ENCODE data around the gene PEX19.

PEX19 gene, protein sequence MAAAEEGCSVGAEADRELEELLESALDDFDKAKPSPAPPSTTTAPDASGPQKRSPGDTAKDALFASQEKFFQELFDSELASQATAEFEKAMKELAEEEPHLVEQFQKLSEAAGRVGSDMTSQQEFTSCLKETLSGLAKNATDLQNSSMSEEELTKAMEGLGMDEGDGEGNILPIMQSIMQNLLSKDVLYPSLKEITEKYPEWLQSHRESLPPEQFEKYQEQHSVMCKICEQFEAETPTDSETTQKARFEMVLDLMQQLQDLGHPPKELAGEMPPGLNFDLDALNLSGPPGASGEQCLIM

DNA sequence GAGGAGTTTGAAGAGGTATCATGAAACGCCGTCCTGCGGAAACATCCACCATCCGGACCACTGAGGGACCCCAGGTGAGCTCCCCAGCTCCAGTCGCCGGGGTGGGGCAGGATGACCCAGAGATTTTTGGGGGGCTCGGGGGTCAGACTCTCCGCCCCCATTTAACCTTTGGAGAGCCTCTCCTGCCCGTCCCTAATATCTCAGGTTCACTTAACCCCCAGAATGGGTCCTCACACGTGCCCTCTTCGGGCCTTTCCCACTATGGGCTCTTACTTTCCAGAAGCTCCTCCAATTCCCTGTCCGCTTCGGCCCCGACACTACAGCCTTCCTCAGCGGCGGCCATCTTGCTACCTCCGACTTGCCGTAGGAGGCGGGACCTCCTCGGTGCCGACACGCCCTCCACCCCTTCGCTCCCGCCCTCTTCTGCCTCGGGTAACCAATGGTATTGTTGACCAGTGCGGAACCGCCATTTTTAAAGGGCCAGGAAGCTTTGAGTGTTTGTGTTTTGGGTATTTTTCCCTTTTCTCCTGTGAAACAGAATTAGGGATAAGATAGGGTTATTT is at the start of gene PEX19:
Gene PEX19 (minus strand): TSS at position 352 of the 563 bp plus-strand sequence. CDS start 9 bp downstream, at position 343.
- Histone ChIP-seq H3K36me3 (ENCODE audit: control insufficient read depth in 1 of 2, insufficient read depth in 2 of 2, low read length in 2 of 2) (peaks cover 18 to 43% of the 10 kb centered on the region in 2 donors), H3K27me3 (ENCODE audit: control insufficient read depth in 1 of 2, insufficient read depth in 2 of 2, low read length in 2 of 2) (no peaks in the 10 kb centered on the region), H3K27ac (ENCODE audit: low read depth, low read length) (peak within 1 kb of the TSS; percentile 43), H3K4me1 (ENCODE audit: control insufficient read depth in 1 of 2, insufficient read depth in 2 of 2, low read length in 2 of 2) (peaks cover 16 to 21% of the 10 kb centered on the region in 2 donors), H3K9me3 (ENCODE audit: control insufficient read depth in 1 of 2, low read length in 2 of 2) (no peaks in the 10 kb centered on the region), H3K9ac (ENCODE audit: low read depth in 1 of 2, low read length in 2 of 2) (peak within 1 kb of the TSS; percentile 91 to 94), H3K4me3 (ENCODE audit: low read depth in 1 of 2, low read length in 2 of 2) (peak within 1 kb of the TSS; percentile 97)

DNA sequence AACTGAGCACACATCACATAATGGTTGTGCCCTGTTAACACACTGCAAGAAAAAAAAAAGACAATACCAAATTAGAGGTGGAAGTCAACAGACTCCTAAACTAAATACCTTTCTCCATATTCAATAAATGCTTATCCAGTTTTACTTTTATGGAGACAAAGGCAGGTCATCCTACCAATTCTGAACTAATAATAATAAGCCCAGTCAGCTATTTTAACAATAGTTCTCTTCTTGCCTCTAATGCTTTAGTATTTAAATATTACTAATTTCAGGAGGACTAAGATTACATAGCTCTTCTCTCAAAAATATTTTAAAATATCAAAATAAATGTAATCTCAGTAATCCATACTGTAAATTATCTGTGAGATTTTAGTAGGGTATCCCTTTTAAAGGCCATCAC is 47.6 kb upstream of the PEX19 start:
- Histone ChIP-seq H3K4me1 (ENCODE audit: control insufficient read depth in 1 of 2, insufficient read depth in 2 of 2, low read length in 2 of 2) (no peaks in the 10 kb centered on the region), H3K27ac (ENCODE audit: low read depth, low read length) (no peak overlapping the region), H3K27me3 (ENCODE audit: control insufficient read depth in 1 of 2, insufficient read depth in 2 of 2, low read length in 2 of 2) (no peaks in the 10 kb centered on the region), H3K36me3 (ENCODE audit: control insufficient read depth in 1 of 2, insufficient read depth in 2 of 2, low read length in 2 of 2) (peaks cover 57 to 90% of the 10 kb centered on the region in 2 donors), H3K9me3 (ENCODE audit: control insufficient read depth in 1 of 2, low read length in 2 of 2) (no peaks in the 10 kb centered on the region), H3K9ac (ENCODE audit: low read depth in 1 of 2, low read length in 2 of 2) (no peak overlapping the region), H3K4me3 (ENCODE audit: low read depth in 1 of 2, low read length in 2 of 2) (no peak overlapping the region)

DNA sequence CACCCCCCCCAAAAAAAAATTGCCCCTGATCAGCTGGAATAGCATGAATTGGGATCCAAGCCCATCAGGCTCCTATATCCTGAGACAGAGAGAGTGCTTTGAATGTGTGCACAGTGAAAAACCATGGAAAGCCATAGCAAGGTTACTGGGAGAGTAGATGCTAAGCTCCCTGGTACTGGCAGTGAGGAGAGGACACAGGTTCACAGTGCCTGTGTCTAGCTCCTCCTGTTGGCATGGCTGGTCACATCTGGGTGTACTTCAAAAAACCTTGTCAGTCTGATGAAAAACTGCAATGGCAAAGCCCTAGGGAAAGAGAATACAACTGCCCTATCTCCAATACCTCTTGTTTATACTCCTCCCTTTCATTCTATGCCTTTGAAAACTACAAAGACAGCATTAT is 45.2 kb upstream of the PEX19 start:
- Histone ChIP-seq H3K4me3 (ENCODE audit: low read depth in 1 of 2, low read length in 2 of 2) (no peak overlapping the region), H3K9ac (ENCODE audit: low read depth in 1 of 2, low read length in 2 of 2) (no peak overlapping the region), H3K4me1 (ENCODE audit: control insufficient read depth in 1 of 2, insufficient read depth in 2 of 2, low read length in 2 of 2) (no peaks in the 10 kb centered on the region), H3K36me3 (ENCODE audit: control insufficient read depth in 1 of 2, insufficient read depth in 2 of 2, low read length in 2 of 2) (peaks cover 70 to 96% of the 10 kb centered on the region in 2 donors), H3K27me3 (ENCODE audit: control insufficient read depth in 1 of 2, insufficient read depth in 2 of 2, low read length in 2 of 2) (no peaks in the 10 kb centered on the region), H3K27ac (ENCODE audit: low read depth, low read length) (no peak overlapping the region), H3K9me3 (ENCODE audit: control insufficient read depth in 1 of 2, low read length in 2 of 2) (no peaks in the 10 kb centered on the region)

DNA sequence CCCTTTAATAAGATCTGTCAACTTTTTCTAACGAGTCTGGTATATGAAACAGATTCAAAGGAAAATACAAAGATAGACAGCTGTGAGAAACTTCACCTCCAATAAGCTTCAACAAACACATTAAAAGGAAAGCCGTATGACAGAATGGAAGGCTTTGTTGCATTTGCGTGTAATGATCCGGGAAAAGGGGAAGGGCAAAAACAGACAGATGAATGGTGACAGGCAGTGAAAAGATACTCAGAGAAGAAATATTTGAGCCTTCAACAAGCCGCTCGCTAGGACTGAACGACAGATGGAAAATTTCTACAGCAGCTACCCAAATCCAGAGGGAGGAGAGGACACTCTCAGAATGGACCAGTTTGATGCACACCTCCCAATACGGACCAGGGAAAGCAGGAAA is 43.3 kb upstream of the PEX19 start:
- H3K27ac ChIP-seq (ENCODE audit: low read depth, low read length), result no peak overlapping the region
- no peaks in the 10 kb centered on the region for H3K9me3 ChIP-seq (ENCODE audit: control insufficient read depth in 1 of 2, low read length in 2 of 2)
- no peak overlapping the region for H3K4me3 ChIP-seq (ENCODE audit: low read depth in 1 of 2, low read length in 2 of 2)
- no peak overlapping the region for H3K9ac ChIP-seq (ENCODE audit: low read depth in 1 of 2, low read length in 2 of 2)
- H3K36me3 ChIP-seq (ENCODE audit: control insufficient read depth in 1 of 2, insufficient read depth in 2 of 2, low read length in 2 of 2), result peaks cover 64 to 90% of the 10 kb centered on the region in 2 donors
- no peaks in the 10 kb centered on the region for H3K4me1 ChIP-seq (ENCODE audit: control insufficient read depth in 1 of 2, insufficient read depth in 2 of 2, low read length in 2 of 2)
- H3K27me3 ChIP-seq (ENCODE audit: control insufficient read depth in 1 of 2, insufficient read depth in 2 of 2, low read length in 2 of 2), result no peaks in the 10 kb centered on the region

DNA sequence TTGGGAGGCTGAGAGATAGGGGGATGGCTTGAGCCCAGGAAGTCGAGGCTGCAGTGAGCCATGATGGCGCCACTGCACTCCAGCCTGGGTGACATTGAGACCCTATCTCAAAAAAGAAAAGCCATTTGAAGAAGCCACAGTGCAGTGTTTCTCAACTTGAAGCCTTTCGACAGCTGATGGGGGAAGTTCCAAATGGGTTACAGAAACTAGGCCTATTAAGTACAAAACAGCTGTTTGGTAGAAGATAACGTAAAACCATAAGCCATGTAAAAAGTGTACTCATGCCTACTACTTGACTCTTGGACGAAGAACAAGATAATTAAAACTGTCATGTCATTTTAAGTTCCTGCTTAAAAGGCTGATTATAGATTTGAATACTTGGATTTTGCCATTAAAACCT is 41.5 kb upstream of the PEX19 start:
- Histone ChIP-seq H3K27me3 (ENCODE audit: control insufficient read depth in 1 of 2, insufficient read depth in 2 of 2, low read length in 2 of 2) (no peaks in the 10 kb centered on the region), H3K4me3 (ENCODE audit: low read depth in 1 of 2, low read length in 2 of 2) (no peak overlapping the region), H3K9ac (ENCODE audit: low read depth in 1 of 2, low read length in 2 of 2) (no peak overlapping the region), H3K4me1 (ENCODE audit: control insufficient read depth in 1 of 2, insufficient read depth in 2 of 2, low read length in 2 of 2) (no peaks in the 10 kb centered on the region), H3K9me3 (ENCODE audit: control insufficient read depth in 1 of 2, low read length in 2 of 2) (no peaks in the 10 kb centered on the region), H3K27ac (ENCODE audit: low read depth, low read length) (no peak overlapping the region), H3K36me3 (ENCODE audit: control insufficient read depth in 1 of 2, insufficient read depth in 2 of 2, low read length in 2 of 2) (peaks cover 51 to 91% of the 10 kb centered on the region in 2 donors)

DNA sequence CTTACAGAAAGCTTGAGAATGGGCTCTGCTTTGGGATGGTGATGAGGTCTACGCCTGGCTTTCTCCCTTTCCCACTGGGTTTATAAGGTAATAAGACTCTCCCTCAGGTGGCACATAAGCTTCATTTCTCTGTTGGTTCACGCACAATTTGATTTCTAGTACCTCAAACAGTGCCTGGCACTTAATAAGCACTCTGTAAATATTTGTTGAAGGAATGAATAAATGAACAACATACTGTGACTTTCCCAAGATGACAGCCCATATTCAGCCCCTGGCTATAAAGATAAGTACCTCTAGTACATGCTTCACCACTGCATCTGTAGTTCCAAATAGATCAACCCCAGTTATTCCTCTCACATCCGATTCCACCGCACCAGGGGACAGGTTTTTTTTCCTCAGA is 40.3 kb upstream of the PEX19 start:
- Histone ChIP-seq H3K27ac (ENCODE audit: low read depth, low read length) (no peak overlapping the region), H3K9ac (ENCODE audit: low read depth in 1 of 2, low read length in 2 of 2) (no peak overlapping the region), H3K27me3 (ENCODE audit: control insufficient read depth in 1 of 2, insufficient read depth in 2 of 2, low read length in 2 of 2) (no peaks in the 10 kb centered on the region), H3K36me3 (ENCODE audit: control insufficient read depth in 1 of 2, insufficient read depth in 2 of 2, low read length in 2 of 2) (peaks cover 47 to 86% of the 10 kb centered on the region in 2 donors), H3K4me1 (ENCODE audit: control insufficient read depth in 1 of 2, insufficient read depth in 2 of 2, low read length in 2 of 2) (no peaks in the 10 kb centered on the region), H3K4me3 (ENCODE audit: low read depth in 1 of 2, low read length in 2 of 2) (no peak overlapping the region), H3K9me3 (ENCODE audit: control insufficient read depth in 1 of 2, low read length in 2 of 2) (no peaks in the 10 kb centered on the region)

DNA sequence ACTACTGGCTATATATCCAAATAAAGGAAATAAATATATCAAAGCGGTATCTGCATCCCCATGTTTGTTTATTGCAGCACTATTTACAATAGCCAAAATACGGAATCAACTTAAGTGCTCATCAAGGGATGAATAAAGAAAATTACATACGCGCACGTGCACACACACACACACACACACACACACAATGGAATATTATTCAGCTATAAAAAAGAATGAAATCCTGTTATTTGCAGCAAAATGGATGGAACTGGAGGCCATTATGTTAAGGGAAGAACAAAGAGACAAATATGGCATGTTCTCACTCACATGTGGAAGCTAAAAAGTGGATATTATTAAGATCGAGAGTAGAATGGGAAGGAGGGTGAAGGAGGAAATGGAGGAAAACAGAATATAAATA is 37.9 kb upstream of the PEX19 start:
- no peaks in the 10 kb centered on the region for H3K27me3 ChIP-seq (ENCODE audit: control insufficient read depth in 1 of 2, insufficient read depth in 2 of 2, low read length in 2 of 2)
- H3K9me3 ChIP-seq (ENCODE audit: control insufficient read depth in 1 of 2, low read length in 2 of 2), result no peaks in the 10 kb centered on the region
- H3K27ac ChIP-seq (ENCODE audit: low read depth, low read length), result no peak overlapping the region
- H3K4me1 ChIP-seq (ENCODE audit: control insufficient read depth in 1 of 2, insufficient read depth in 2 of 2, low read length in 2 of 2), result no peaks in the 10 kb centered on the region
- peaks cover 25 to 72% of the 10 kb centered on the region in 2 donors for H3K36me3 ChIP-seq (ENCODE audit: control insufficient read depth in 1 of 2, insufficient read depth in 2 of 2, low read length in 2 of 2)
- H3K9ac ChIP-seq (ENCODE audit: low read depth in 1 of 2, low read length in 2 of 2), result no peak overlapping the region
- no peak overlapping the region for H3K4me3 ChIP-seq (ENCODE audit: low read depth in 1 of 2, low read length in 2 of 2)

DNA sequence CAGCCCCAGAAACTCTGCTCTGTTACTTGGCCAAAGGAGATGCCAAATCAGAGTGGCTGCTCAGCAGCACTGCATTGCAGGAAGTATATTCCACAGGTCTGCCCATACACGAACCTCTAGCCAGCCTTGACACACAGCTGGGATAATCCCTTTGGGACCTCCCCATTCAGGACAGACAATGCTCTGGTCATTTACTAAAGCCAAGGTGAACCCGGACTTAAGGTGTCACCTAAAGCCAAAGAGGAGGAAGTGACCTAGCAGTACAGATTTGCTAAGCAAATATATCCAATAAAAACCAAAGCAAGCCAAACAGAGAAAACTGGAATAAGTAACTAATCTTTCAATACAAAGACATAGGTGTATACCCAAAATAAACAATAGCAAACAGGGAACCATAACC is 30.4 kb upstream of the PEX19 start:
- H3K9me3 ChIP-seq (ENCODE audit: control insufficient read depth in 1 of 2, low read length in 2 of 2), result no peaks in the 10 kb centered on the region
- no peak overlapping the region for H3K9ac ChIP-seq (ENCODE audit: low read depth in 1 of 2, low read length in 2 of 2)
- peaks cover 43 to 75% of the 10 kb centered on the region in 2 donors for H3K36me3 ChIP-seq (ENCODE audit: control insufficient read depth in 1 of 2, insufficient read depth in 2 of 2, low read length in 2 of 2)
- H3K27me3 ChIP-seq (ENCODE audit: control insufficient read depth in 1 of 2, insufficient read depth in 2 of 2, low read length in 2 of 2), result no peaks in the 10 kb centered on the region
- H3K4me3 ChIP-seq (ENCODE audit: low read depth in 1 of 2, low read length in 2 of 2), result no peak overlapping the region
- H3K4me1 ChIP-seq (ENCODE audit: control insufficient read depth in 1 of 2, insufficient read depth in 2 of 2, low read length in 2 of 2), result no peaks in the 10 kb centered on the region
- no peak overlapping the region for H3K27ac ChIP-seq (ENCODE audit: low read depth, low read length)

DNA sequence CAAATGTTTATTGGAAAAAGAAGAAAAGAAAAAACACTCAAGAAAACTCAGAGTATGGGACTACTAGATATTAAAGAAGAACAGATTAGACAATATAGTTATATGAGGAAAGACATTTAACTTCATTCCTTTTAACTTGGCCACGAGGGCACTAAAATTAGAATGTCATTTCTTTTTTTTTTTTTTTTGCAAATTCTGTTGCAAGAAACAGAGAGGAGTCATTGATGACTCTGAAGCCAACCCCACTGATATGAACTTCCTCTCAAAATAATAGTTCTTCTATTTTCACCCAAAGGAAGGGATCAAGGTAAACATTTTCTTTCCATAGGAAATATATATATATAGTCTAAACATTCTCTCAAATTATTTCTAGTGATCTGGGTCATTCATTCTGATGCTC is 24.6 kb upstream of the PEX19 start:
- no peak overlapping the region for H3K4me3 ChIP-seq (ENCODE audit: low read depth in 1 of 2, low read length in 2 of 2)
- H3K9me3 ChIP-seq (ENCODE audit: control insufficient read depth in 1 of 2, low read length in 2 of 2), result no peaks in the 10 kb centered on the region
- H3K4me1 ChIP-seq (ENCODE audit: control insufficient read depth in 1 of 2, insufficient read depth in 2 of 2, low read length in 2 of 2), result no peaks in the 10 kb centered on the region
- peaks cover 63 to 92% of the 10 kb centered on the region in 2 donors for H3K36me3 ChIP-seq (ENCODE audit: control insufficient read depth in 1 of 2, insufficient read depth in 2 of 2, low read length in 2 of 2)
- H3K27ac ChIP-seq (ENCODE audit: low read depth, low read length), result no peak overlapping the region
- no peaks in the 10 kb centered on the region for H3K27me3 ChIP-seq (ENCODE audit: control insufficient read depth in 1 of 2, insufficient read depth in 2 of 2, low read length in 2 of 2)
- no peak overlapping the region for H3K9ac ChIP-seq (ENCODE audit: low read depth in 1 of 2, low read length in 2 of 2)

DNA sequence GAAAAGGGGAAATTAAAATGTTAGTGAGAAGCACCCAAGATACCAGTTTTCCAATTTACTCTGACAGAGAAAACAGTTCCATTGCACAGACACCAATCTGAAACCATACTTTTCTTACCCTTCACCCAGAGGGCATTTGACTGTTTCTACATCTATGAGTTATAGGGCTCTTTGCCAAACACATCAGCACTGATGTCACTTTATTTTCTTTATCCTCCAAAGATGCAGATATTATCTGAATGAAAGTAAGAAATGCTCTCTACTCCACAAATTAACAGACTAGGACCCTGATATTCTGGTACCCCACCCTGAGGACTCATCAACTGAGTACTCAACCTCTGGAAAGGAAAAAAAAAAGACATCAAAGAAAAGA is 24.2 kb upstream of the PEX19 start:
- Histone ChIP-seq H3K9ac (ENCODE audit: low read depth in 1 of 2, low read length in 2 of 2) (no peak overlapping the region), H3K4me3 (ENCODE audit: low read depth in 1 of 2, low read length in 2 of 2) (no peak overlapping the region), H3K9me3 (ENCODE audit: control insufficient read depth in 1 of 2, low read length in 2 of 2) (no peaks in the 10 kb centered on the region), H3K27me3 (ENCODE audit: control insufficient read depth in 1 of 2, insufficient read depth in 2 of 2, low read length in 2 of 2) (no peaks in the 10 kb centered on the region), H3K4me1 (ENCODE audit: control insufficient read depth in 1 of 2, insufficient read depth in 2 of 2, low read length in 2 of 2) (no peaks in the 10 kb centered on the region), H3K36me3 (ENCODE audit: control insufficient read depth in 1 of 2, insufficient read depth in 2 of 2, low read length in 2 of 2) (peaks cover 59 to 92% of the 10 kb centered on the region in 2 donors), H3K27ac (ENCODE audit: low read depth, low read length) (no peak overlapping the region)
